Loucy (cell line): Measurements from ENCODE around the gene PTPRA.
"Not testable (repeated sequence)": the region's sequence is repeated elsewhere in the genome, so short reads cannot be mapped to it uniquely, and the experiment has no call there.

Experiments
- H2AFZ ChIP-seq: fragments of 200-600 bp; sonication (generic); 2 replicates; pipeline ENCODE4 v1.6.0; 2016; ENCODE audit warnings: antibody characterized with exemption, mild to moderate bottlenecking, low read length, moderate library complexity
- H3F3A ChIP-seq: fragments of 200-600 bp; 2 replicates; pipeline ENCODE4 v1.6.0; 2016; ENCODE audit warnings: antibody characterized with exemption, low read depth, mild to moderate bottlenecking
- H3K27me3 ChIP-seq: fragments of 200-600 bp; sonication (generic); 2 replicates; pipeline ENCODE4 v1.6.1; 2014; ENCODE audit warnings: low read length, mild to moderate bottlenecking; ENCODE audit not compliant: insufficient read depth, poor library complexity, severe bottlenecking
- H3K36me3 ChIP-seq: fragments of 200-600 bp; sonication (generic); 2 replicates; pipeline ENCODE4 v1.6.1; 2016; ENCODE audit warnings: low read length; ENCODE audit not compliant: insufficient read depth
- H3K4me1 ChIP-seq: fragments of 200-600 bp; sonication (generic); 2 replicates; pipeline ENCODE4 v1.5.1; 2014; ENCODE audit warnings: low read length, mild to moderate bottlenecking; ENCODE audit not compliant: insufficient read depth, poor library complexity, severe bottlenecking
- H3K4me2 ChIP-seq: fragments of 200-600 bp; sonication (generic); 2 replicates; pipeline ENCODE4 v1.6.0; 2014; ENCODE audit warnings: antibody characterized with exemption, low read length, low read depth, mild to moderate bottlenecking; ENCODE audit not compliant: poor library complexity, severe bottlenecking
- H3K4me3 ChIP-seq: fragments of 200-600 bp; sonication (generic); 2 replicates; pipeline ENCODE4 v1.5.1; 2014; ENCODE audit warnings: low read length, mild to moderate bottlenecking, mixed read lengths; ENCODE audit not compliant: poor library complexity, severe bottlenecking
- H3K79me2 ChIP-seq: fragments of 200-600 bp; sonication (generic); 2 replicates; pipeline ENCODE4 v1.6.1; 2014; ENCODE audit warnings: low read length; ENCODE audit not compliant: insufficient read depth
- H3K9ac ChIP-seq: fragments of 200-600 bp; sonication (generic); 2 replicates; pipeline ENCODE4 v1.6.0; 2014; ENCODE audit warnings: mild to moderate bottlenecking, low read depth, low read length, moderate library complexity; ENCODE audit not compliant: poor library complexity, severe bottlenecking
- H3K9me2 ChIP-seq: fragments of 200-600 bp; sonication (generic); replicated peaks from 2 replicates; pipeline ENCODE4 v1.6.1; 2016; ENCODE audit warnings: low read depth, low read length, mixed read lengths
- H3K9me3 ChIP-seq: fragments of 200-600 bp; sonication (generic); 2 replicates; pipeline ENCODE4 v1.6.1; 2014; ENCODE audit warnings: mild to moderate bottlenecking, antibody characterized with exemption, low read length, low read depth; ENCODE audit not compliant: insufficient read depth
- H4K20me1 ChIP-seq: fragments of 200-600 bp; sonication (generic); 2 replicates; pipeline ENCODE4 v1.6.0; 2014; ENCODE audit warnings: antibody characterized with exemption, low read length, mild to moderate bottlenecking; ENCODE audit not compliant: insufficient read depth, poor library complexity, severe bottlenecking
- EZH2phosphoT487 ChIP-seq: fragments of 200-600 bp; IDR thresholded peaks from 2 replicates; pipeline ENCODE4 v1.6.1; 2018; ENCODE audit warnings: antibody characterized with exemption, mild to moderate bottlenecking, moderate library complexity, borderline replicate concordance
- TF ChIP-seq, protein P1 (sequence below): fragments of 200-600 bp; sonication (generic); conservative IDR thresholded peaks from 2 replicates; pipeline ENCODE4 v1.5.1; 2014; ENCODE audit warnings: mild to moderate bottlenecking, antibody characterized with exemption, low read length

PTPRA gene

DNA sequence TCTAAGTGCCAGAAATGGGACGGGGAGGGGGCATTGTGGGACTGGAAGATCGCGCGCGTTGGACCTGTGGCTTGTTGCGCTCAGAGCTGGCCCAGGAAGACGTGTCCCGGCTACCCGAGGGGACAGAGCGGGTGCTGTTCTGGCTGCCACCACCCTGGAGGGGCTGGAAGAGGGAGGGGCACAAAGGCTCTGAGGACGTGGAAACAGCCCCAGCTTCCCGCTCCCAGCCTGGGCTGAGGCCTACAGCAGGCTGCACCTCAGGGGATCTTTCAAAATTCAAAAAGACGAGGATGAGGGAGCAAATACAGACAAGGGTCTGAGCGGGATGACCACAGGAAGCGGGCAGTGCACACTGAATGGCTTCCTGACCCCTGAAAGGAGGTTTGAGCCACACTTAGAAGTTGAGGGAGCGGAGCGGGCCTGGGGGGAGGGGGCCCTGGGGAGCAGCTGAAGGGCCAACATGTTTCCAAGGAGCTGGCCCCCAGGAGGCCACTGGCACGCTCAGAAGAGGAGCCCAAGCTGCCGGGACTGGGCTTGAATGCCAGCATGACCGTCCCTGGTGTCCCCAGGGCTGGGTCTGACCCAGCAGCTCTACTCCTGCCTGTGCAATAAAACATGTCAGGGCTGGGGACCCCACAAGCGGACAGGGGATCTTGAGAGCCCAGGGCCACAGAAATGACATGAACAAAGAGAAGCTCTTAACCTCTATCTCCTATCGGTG, 199.4 kb downstream of the PTPRA start:
- no peaks in the 10 kb centered on the region for H3K9me3 ChIP-seq
- H3K4me1 ChIP-seq, result peaks cover 20% of the 10 kb centered on the region
- no peaks in the 10 kb centered on the region for H3F3A ChIP-seq
- no peak for TF ChIP-seq EZH2phosphoT487
- TF ChIP-seq, protein P1, sequence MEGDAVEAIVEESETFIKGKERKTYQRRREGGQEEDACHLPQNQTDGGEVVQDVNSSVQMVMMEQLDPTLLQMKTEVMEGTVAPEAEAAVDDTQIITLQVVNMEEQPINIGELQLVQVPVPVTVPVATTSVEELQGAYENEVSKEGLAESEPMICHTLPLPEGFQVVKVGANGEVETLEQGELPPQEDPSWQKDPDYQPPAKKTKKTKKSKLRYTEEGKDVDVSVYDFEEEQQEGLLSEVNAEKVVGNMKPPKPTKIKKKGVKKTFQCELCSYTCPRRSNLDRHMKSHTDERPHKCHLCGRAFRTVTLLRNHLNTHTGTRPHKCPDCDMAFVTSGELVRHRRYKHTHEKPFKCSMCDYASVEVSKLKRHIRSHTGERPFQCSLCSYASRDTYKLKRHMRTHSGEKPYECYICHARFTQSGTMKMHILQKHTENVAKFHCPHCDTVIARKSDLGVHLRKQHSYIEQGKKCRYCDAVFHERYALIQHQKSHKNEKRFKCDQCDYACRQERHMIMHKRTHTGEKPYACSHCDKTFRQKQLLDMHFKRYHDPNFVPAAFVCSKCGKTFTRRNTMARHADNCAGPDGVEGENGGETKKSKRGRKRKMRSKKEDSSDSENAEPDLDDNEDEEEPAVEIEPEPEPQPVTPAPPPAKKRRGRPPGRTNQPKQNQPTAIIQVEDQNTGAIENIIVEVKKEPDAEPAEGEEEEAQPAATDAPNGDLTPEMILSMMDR, result no peak
- peaks cover 8% of the 10 kb centered on the region for H4K20me1 ChIP-seq
- no peaks in the 10 kb centered on the region for H3K27me3 ChIP-seq
- H3K79me2 ChIP-seq, result peaks cover 16% of the 10 kb centered on the region; the same call in 1 of the 2 replicates
- peak overlapping the region; percentile 89 for H3K4me2 ChIP-seq
- H2AFZ ChIP-seq, result peak overlapping the region; percentile 94
- H3K9me2 ChIP-seq, result no peaks in the 10 kb centered on the region
- no peaks in the 10 kb centered on the region for H3K36me3 ChIP-seq
- H3K9ac ChIP-seq, result peak overlapping the region; percentile 84
- H3K4me3 ChIP-seq, result peak overlapping the region; percentile 82

DNA sequence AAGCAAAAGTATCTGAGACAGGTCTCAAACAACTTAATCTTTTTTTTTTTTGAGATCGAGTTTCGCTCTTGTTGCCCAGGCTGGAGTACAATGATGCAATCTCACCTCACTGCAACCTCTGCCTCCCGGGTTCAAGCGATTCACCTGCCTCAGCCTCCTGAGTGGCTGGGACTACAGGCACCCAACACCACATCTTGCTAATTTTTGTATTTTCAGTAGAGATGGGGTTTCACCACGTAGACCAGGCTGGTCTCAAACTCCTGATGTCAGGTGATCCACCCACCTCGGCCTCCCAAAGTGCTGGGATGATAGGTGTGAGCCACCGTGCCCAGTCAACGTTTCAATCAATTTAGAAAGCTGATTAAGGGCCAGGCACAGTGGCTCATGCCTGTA, 200.0 kb downstream of the PTPRA start:
- not testable (repeated sequence) for H3F3A ChIP-seq, H3K9me2 ChIP-seq, H2AFZ ChIP-seq, H4K20me1 ChIP-seq, H3K9me3 ChIP-seq, H3K4me3 ChIP-seq, H3K27me3 ChIP-seq, H3K36me3 ChIP-seq, H3K9ac ChIP-seq
- H3K4me2 ChIP-seq, result peak overlapping the region; percentile 89
- H3K4me1 ChIP-seq, result peaks cover 20% of the 10 kb centered on the region
- H3K79me2 ChIP-seq, result peaks cover 16% of the 10 kb centered on the region; the same call in 1 of the 2 replicates

DNA sequence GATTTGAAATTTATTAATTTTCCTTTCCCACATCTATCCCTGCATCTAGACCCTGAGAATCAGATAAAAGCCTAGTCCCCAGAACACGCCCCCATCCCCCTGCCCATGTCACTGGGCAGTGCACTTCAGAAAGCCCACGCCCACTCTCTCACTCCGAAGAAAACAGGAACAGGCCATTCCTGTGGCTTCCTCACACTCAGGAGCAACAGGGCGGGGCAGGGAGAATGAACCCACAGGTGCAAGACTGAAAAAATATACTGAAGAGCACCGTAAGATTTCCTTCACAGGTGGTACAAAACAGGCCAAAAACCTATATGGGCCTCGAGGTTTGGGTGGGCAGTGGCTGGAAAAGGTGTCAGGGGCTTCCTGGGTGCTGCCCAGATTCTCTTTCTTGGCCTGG, 201.5 kb downstream of the PTPRA start:
- H2AFZ ChIP-seq, result no peak overlapping the region
- peaks cover 20% of the 10 kb centered on the region for H3K4me1 ChIP-seq
- no peaks in the 10 kb centered on the region for H3F3A ChIP-seq
- H3K79me2 ChIP-seq, result peaks cover 16% of the 10 kb centered on the region; the same call in 1 of the 2 replicates
- H3K36me3 ChIP-seq, result no peaks in the 10 kb centered on the region
- no peak overlapping the region for H3K4me3 ChIP-seq
- H3K9me3 ChIP-seq, result no peaks in the 10 kb centered on the region
- no peak overlapping the region for H3K9ac ChIP-seq
- TF ChIP-seq EZH2phosphoT487, result no peak
- TF ChIP-seq, protein P1, result no peak
- no peak overlapping the region for H3K4me2 ChIP-seq
- no peaks in the 10 kb centered on the region for H4K20me1 ChIP-seq
- no peaks in the 10 kb centered on the region for H3K9me2 ChIP-seq
- H3K27me3 ChIP-seq, result no peaks in the 10 kb centered on the region

DNA sequence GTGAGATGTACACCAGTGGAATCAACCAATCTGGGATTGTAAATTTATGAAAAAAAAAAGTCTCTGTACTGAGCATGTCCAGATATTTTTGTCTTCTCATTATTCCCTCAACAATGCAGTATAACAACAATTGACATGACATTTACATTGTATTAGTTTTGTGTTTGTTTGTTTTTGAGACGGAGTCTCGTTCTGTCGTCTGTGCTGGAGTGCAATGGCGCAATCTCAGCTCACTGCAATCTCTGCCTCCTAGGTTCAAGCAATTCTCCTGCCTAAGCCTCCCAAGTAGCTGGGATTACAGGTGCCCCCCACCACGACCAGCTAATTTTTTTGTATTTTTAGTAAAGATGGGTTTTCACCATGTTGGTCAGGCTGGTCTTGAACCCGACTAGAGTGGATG, 202.0 kb downstream of the PTPRA start:
- not testable (repeated sequence) for H3F3A ChIP-seq, H4K20me1 ChIP-seq, H3K4me2 ChIP-seq, H2AFZ ChIP-seq, H3K9me3 ChIP-seq, H3K9ac ChIP-seq, H3K9me2 ChIP-seq, H3K27me3 ChIP-seq, H3K36me3 ChIP-seq, H3K4me3 ChIP-seq
- peaks cover 20% of the 10 kb centered on the region for H3K4me1 ChIP-seq
- peaks cover 16% of the 10 kb centered on the region; the same call in 1 of the 2 replicates for H3K79me2 ChIP-seq
